ENCODE results near the gene TNPO3.

DNA sequence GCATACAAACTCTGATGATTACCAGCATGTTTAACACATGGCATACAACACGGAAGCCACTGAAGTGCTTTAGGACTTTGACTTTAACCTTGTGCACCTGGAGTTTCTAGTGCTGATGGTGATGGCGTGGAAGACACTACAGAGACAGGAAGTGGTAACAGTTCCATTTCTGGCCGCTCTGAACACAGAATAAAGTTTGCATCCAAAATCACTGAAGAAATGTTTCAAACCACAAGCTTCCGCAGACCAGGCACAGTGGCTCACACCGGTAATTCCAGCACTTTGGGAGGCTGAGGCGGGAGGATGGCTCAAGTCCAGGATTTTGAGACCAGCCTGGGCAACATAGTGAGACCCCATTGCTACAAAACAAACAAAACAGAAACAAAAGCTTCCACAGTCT lies 40.3 kb upstream of the TNPO3 start:
- TF ChIP-seq MAX (IDR thresholded peaks at IDR 0.05; ENCODE audit: low read depth), result no peak
- no peak for TF ChIP-seq CTCF (IDR thresholded peaks at IDR 0.05)
- TF ChIP-seq POLR2AphosphoS5 (IDR thresholded peaks at IDR 0.05; ENCODE audit: low read depth, low read length), result no peak
- TF ChIP-seq, protein P1, sequence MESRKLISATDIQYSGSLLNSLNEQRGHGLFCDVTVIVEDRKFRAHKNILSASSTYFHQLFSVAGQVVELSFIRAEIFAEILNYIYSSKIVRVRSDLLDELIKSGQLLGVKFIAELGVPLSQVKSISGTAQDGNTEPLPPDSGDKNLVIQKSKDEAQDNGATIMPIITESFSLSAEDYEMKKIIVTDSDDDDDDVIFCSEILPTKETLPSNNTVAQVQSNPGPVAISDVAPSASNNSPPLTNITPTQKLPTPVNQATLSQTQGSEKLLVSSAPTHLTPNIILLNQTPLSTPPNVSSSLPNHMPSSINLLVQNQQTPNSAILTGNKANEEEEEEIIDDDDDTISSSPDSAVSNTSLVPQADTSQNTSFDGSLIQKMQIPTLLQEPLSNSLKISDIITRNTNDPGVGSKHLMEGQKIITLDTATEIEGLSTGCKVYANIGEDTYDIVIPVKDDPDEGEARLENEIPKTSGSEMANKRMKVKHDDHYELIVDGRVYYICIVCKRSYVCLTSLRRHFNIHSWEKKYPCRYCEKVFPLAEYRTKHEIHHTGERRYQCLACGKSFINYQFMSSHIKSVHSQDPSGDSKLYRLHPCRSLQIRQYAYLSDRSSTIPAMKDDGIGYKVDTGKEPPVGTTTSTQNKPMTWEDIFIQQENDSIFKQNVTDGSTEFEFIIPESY (IDR thresholded peaks at IDR 0.05; ENCODE audit: borderline replicate concordance, low read depth), result no peak
- no peak for TF ChIP-seq MXI1 (IDR thresholded peaks at IDR 0.05; ENCODE audit: low read depth, low read length)
- TF ChIP-seq, protein P2, sequence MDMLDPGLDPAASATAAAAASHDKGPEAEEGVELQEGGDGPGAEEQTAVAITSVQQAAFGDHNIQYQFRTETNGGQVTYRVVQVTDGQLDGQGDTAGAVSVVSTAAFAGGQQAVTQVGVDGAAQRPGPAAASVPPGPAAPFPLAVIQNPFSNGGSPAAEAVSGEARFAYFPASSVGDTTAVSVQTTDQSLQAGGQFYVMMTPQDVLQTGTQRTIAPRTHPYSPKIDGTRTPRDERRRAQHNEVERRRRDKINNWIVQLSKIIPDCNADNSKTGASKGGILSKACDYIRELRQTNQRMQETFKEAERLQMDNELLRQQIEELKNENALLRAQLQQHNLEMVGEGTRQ (IDR thresholded peaks at IDR 0.05; ENCODE audit: borderline replicate concordance, low read depth, low read length), result no peak
- TF ChIP-seq, protein P3, sequence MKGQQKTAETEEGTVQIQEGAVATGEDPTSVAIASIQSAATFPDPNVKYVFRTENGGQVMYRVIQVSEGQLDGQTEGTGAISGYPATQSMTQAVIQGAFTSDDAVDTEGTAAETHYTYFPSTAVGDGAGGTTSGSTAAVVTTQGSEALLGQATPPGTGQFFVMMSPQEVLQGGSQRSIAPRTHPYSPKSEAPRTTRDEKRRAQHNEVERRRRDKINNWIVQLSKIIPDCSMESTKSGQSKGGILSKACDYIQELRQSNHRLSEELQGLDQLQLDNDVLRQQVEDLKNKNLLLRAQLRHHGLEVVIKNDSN (IDR thresholded peaks at IDR 0.05; ENCODE audit: borderline replicate concordance, low read depth), result no peak
- TF ChIP-seq JUND (IDR thresholded peaks at IDR 0.05), result no peak

All from SK-N-SH (cell line).